ENCODE results near the gene AMDHD2.

AMDHD2 gene

GRCh38 chr16:2516391-2517240, 3.6 kb upstream of the AMDHD2 start:
- no peak for DNase-seq (ENCODE audit: low read depth, low spot score)
- Histone ChIP-seq H3K4me3 (no peak overlapping the region), H3K27ac (0 out of 2 replicates have a peak overlapping the region, but pooled peaks have one; percentile 6), H3K9me3 (ENCODE audit: low read depth, low read length) (no peaks in the 10 kb centered on the region), H3K9ac (ENCODE audit: insufficient read length) (no peak overlapping the region), H3K36me3 (ENCODE audit: insufficient read depth, low read length) (no peaks in the 10 kb centered on the region)
- no peak for TF ChIP-seq POLR2AphosphoS5 (IDR thresholded peaks at IDR 0.05; ENCODE audit: borderline replicate concordance, low read depth, low read length)
- no peak for TF ChIP-seq EZH2 (IDR thresholded peaks at IDR 0.05)
- no peak for TF ChIP-seq FOXP2 (optimal IDR thresholded peaks at IDR 0.05; ENCODE audit: control extremely low read depth, extremely low read length, insufficient read depth)

- TF ChIP-seq EZH2 (IDR thresholded peaks at IDR 0.05) (no peak), POLR2AphosphoS5 (IDR thresholded peaks at IDR 0.05; ENCODE audit: borderline replicate concordance, low read depth, low read length) (no peak)
- no peak overlapping the region for H3K9ac ChIP-seq (ENCODE audit: insufficient read length)
- H3K4me3 ChIP-seq = no peak overlapping the region
Observed at GRCh38 chr16:2517954-2518605, 2.1 kb upstream of the AMDHD2 start.

GRCh38 chr16:2518823-2519710, 1.1 kb upstream of the AMDHD2 start:
- DNase-seq (ENCODE audit: low read depth, low spot score) = no peak
- no peak overlapping the region for H3K27ac ChIP-seq
- TF ChIP-seq EZH2 (IDR thresholded peaks at IDR 0.05) (no peak), FOXP2 (optimal IDR thresholded peaks at IDR 0.05; ENCODE audit: control extremely low read depth, extremely low read length, insufficient read depth) (no peak), POLR2AphosphoS5 (IDR thresholded peaks at IDR 0.05; ENCODE audit: borderline replicate concordance, low read depth, low read length) (no peak)
- no peaks in the 10 kb centered on the region; the same call in 1 of the 2 replicates for H3K36me3 ChIP-seq (ENCODE audit: insufficient read depth, low read length)
- H3K9ac ChIP-seq (ENCODE audit: insufficient read length) = no peak overlapping the region
- no peak overlapping the region; the same call in 1 of the 2 replicates for H3K4me3 ChIP-seq
- no peaks in the 10 kb centered on the region for H3K9me3 ChIP-seq (ENCODE audit: low read depth, low read length)

More at GRCh38 chr16:2517954-2518605, 2.1 kb upstream of the AMDHD2 start:
- no peaks in the 10 kb centered on the region for H3K9me3 ChIP-seq (ENCODE audit: low read depth, low read length)
- H3K27ac ChIP-seq = no peak overlapping the region
- no peaks in the 10 kb centered on the region for H3K36me3 ChIP-seq (ENCODE audit: insufficient read depth, low read length)
- DNase-seq (ENCODE audit: low read depth, low spot score) = no peak

- peak overlapping the region; percentile 88 for H3K27ac ChIP-seq
- TF ChIP-seq EZH2 (IDR thresholded peaks at IDR 0.05) (no peak), POLR2AphosphoS5 (IDR thresholded peaks at IDR 0.05; ENCODE audit: borderline replicate concordance, low read depth, low read length) (no peak), FOXP2 (optimal IDR thresholded peaks at IDR 0.05; ENCODE audit: control extremely low read depth, extremely low read length, insufficient read depth) (no peak)
- peak overlapping the region; percentile 70 for H3K4me3 ChIP-seq
- H3K9ac ChIP-seq (ENCODE audit: insufficient read length) = peak overlapping the region; percentile 45
- peaks cover 2% of the 10 kb centered on the region; the same call in 1 of the 2 replicates for H3K36me3 ChIP-seq (ENCODE audit: insufficient read depth, low read length)
- no peaks in the 10 kb centered on the region for H3K9me3 ChIP-seq (ENCODE audit: low read depth, low read length)
- no peak for DNase-seq (ENCODE audit: low read depth, low spot score)
Observed at GRCh38 chr16:2519711-2520080, 475 bp upstream of the AMDHD2 start.

- Histone ChIP-seq H3K4me3 (peak overlapping the region; percentile 85), H3K27ac (no peak overlapping the region)
- TF ChIP-seq FOXP2 (optimal IDR thresholded peaks at IDR 0.05; ENCODE audit: control extremely low read depth, extremely low read length, insufficient read depth) = no peak
- TF ChIP-seq EZH2 (IDR thresholded peaks at IDR 0.05) = no peak
- TF ChIP-seq POLR2AphosphoS5 (IDR thresholded peaks at IDR 0.05; ENCODE audit: borderline replicate concordance, low read depth, low read length) = no peak
Observed at GRCh38 chr16:2520784-2521531, 787 bp downstream of the AMDHD2 start.

GRCh38 chr16:2523801-2524231, 3.6 kb downstream of the AMDHD2 start:
- peaks cover 4% of the 10 kb centered on the region; the same call in 1 of the 2 replicates for H3K36me3 ChIP-seq (ENCODE audit: insufficient read depth, low read length)
- no peak overlapping the region for H3K9ac ChIP-seq (ENCODE audit: insufficient read length)
- no peak for TF ChIP-seq EZH2 (IDR thresholded peaks at IDR 0.05)
- no peak for TF ChIP-seq POLR2AphosphoS5 (IDR thresholded peaks at IDR 0.05; ENCODE audit: borderline replicate concordance, low read depth, low read length)
- no peak for TF ChIP-seq FOXP2 (optimal IDR thresholded peaks at IDR 0.05; ENCODE audit: control extremely low read depth, extremely low read length, insufficient read depth)
- DNase-seq (ENCODE audit: low read depth, low spot score) = no peak
- no peak overlapping the region for H3K4me3 ChIP-seq
- no peaks in the 10 kb centered on the region for H3K9me3 ChIP-seq (ENCODE audit: low read depth, low read length)
- no peak overlapping the region for H3K27ac ChIP-seq

More at GRCh38 chr16:2520784-2521531, 787 bp downstream of the AMDHD2 start:
- no peaks in the 10 kb centered on the region for H3K9me3 ChIP-seq (ENCODE audit: low read depth, low read length)
- peaks cover 4% of the 10 kb centered on the region; the same call in 1 of the 2 replicates for H3K36me3 ChIP-seq (ENCODE audit: insufficient read depth, low read length)
- DNase-seq (ENCODE audit: low read depth, low spot score) = no peak
- peak overlapping the region; percentile 84 for H3K9ac ChIP-seq (ENCODE audit: insufficient read length)

- TF ChIP-seq POLR2AphosphoS5 (IDR thresholded peaks at IDR 0.05; ENCODE audit: borderline replicate concordance, low read depth, low read length) (no peak), EZH2 (IDR thresholded peaks at IDR 0.05) (no peak)
- H3K9me3 ChIP-seq (ENCODE audit: low read depth, low read length) = no peaks in the 10 kb centered on the region
- no peak overlapping the region for H3K27ac ChIP-seq
- H3K4me3 ChIP-seq = no peak overlapping the region
- DNase-seq (ENCODE audit: low read depth, low spot score) = no peak
- H3K9ac ChIP-seq (ENCODE audit: insufficient read length) = no peak overlapping the region
- H3K36me3 ChIP-seq (ENCODE audit: insufficient read depth, low read length) = peaks cover 4% of the 10 kb centered on the region; the same call in 1 of the 2 replicates
Observed at GRCh38 chr16:2524339-2524938, 4.3 kb downstream of the AMDHD2 start.
